ENCODE results near the gene UBE2I. TPM values are rescaled to one million over a fixed set of nuclear protein-coding genes. Genes with fewer than 3 reads are reported as not detected.

Gene UBE2I
- total and polyA plus RNA-seq, 2 donors (not counting 1 experiment from before 2014, with no cell fraction given), result 152 to 265 TPM

GRCh38 chr16:1345651-1346421, 36.4 kb downstream of the UBE2I start:
- peaks cover 30% of the 10 kb centered on the region for H4K20me1 ChIP-seq (ENCODE audit: control insufficient read depth, insufficient read depth, low read length, poor library complexity, severe bottlenecking)
- no peak overlapping the region for H3K4me2 ChIP-seq (replicated peaks; ENCODE audit: low read depth, low read length, poor library complexity, severe bottlenecking)
- intact Hi-C loops (cut with micrococcal nuclease), result loop anchor here (10.0 kb wide), 1 partner anchor 269 kb away; the partner anchor contains the start of genes CRAMP1 and IFT140
- 83% methylated on average over 29 of the region's 31 CpGs for WGBS (ENCODE audit: insufficient coverage)
- H3K27me3 Mint-ChIP-seq, result no peaks in the 10 kb centered on the region
- H3K9me3 ChIP-seq (ENCODE audit: control extremely low read depth in 1 of 3, control insufficient read depth in 2 of 3, insufficient read depth in 1 of 3, low read length in 2 of 3), result no peaks in the 10 kb centered on the region
- no peak overlapping the region for H2AFZ ChIP-seq (ENCODE audit: insufficient read depth, low read depth, low read length, poor library complexity, severe bottlenecking)
- CTCF ChIA-PET, result interaction anchor here (1.1 to 2.1 kb wide), 2 partner anchors 14 to 18 kb away, joined by 3 to 6 read pairs; no protein-coding TSS in a partner anchor
- no peak overlapping the region for H3K27ac Mint-ChIP-seq
- POLR2A ChIA-PET, result interaction anchor here (0.6 to 1.6 kb wide), 2 partner anchors 14 to 26 kb away, joined by 3 to 4 read pairs; no protein-coding TSS in a partner anchor
- H3K27me3 ChIP-seq (replicated peaks in 1 of 4; ENCODE audit: control extremely low read depth in 1 of 4, control insufficient read depth in 3 of 4, insufficient read depth in 4 of 4, low read length in 3 of 4), result no peaks in the 10 kb centered on the region
- no peak overlapping the region for H3K9ac ChIP-seq (ENCODE audit: low read length)
- peaks cover 0 to 27% of the 10 kb centered on the region in 2 experiments for H3K36me3 ChIP-seq (replicated peaks in 1 of 2; ENCODE audit: control extremely low read depth in 1 of 2, control insufficient read depth in 1 of 2, extremely low read depth in 1 of 2, insufficient read depth in 2 of 2, low read length in 1 of 2)
- no peak for ATAC-seq (ENCODE audit: low read depth)
- no peak overlapping the region for H3K27ac ChIP-seq (ENCODE audit: low read length in 2 of 2)
- H3K4me1 ChIP-seq (ENCODE audit: control insufficient read depth in 2 of 2, insufficient read depth in 2 of 2, low read length in 2 of 2), result peaks cover 21 to 35% of the 10 kb centered on the region in 2 donors
- peaks cover 29% of the 10 kb centered on the region for H3K4me1 Mint-ChIP-seq
- H3K9me3 Mint-ChIP-seq (ENCODE audit: insufficient read depth), result no peaks in the 10 kb centered on the region
- no peak overlapping the region for H3K4me3 Mint-ChIP-seq
- no peak overlapping the region for H3K4me3 ChIP-seq (ENCODE audit: control extremely low read depth in 1 of 5, extremely low read depth in 1 of 5, insufficient read depth in 1 of 5, low read depth in 2 of 5, low read length in 4 of 5)
- TF ChIP-seq CTCF (IDR thresholded peaks at IDR 0.05), result no peak
- H3K79me2 ChIP-seq (ENCODE audit: control insufficient read depth, insufficient read depth, low read length), result peaks cover 5% of the 10 kb centered on the region
- no peak for DNase-seq

Measured in B cell (primary cell).